ENCODE measurements around the gene ZNF736. TPM values are rescaled to one million over a fixed set of nuclear protein-coding genes. Genes with fewer than 3 reads are reported as not detected.

The ZNF736 gene
- total RNA-seq, 2 donors from 2014 or later: not detected

DNA sequence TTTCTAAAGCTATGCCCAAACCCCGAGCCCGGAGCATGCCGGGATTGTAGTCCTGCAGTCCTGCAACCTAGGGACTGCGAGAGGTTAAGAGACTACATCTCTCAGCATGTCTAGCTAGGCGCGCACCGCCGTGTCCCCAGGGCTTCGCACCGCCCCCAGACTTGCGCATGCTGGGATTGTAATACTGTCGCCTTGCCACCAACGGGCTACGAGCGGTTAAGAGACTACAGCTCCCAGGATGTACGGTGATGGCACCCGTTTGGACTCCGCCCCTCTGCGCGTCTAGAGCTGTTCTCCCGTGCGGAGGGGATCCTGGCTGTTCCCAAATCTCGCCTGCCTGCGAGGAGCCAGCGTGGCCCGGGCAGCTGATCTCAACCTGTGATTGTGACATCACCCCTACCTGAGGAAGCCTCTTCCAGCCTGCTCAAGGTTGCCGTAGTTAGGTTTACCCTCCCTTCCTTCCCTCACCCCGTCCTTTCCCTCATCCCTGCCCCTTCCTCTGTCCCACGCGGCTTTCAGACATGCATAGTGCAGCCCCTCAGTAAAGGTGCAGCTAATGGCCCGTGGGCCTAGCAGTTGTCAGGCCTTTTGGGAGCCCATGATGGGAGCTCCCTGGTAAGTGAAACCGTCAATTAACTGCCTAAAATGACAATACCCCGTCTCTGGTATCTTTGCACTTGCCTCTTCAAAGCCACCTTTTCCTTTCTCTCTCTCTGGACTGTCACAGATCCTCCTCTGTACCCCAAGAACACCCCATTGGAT is 6.3 kb upstream of the ZNF736 start:
- Mint-ChIP-seq H3K4me3 (no peak overlapping the region), H3K4me1 (no peaks in the 10 kb centered on the region), H3K36me3 (ENCODE audit: low read depth) (no peaks in the 10 kb centered on the region), H3K27me3 (ENCODE audit: insufficient read depth) (no peaks in the 10 kb centered on the region), H3K27ac (no peak overlapping the region), H3K9me3 (peaks cover 88% of the 10 kb centered on the region)
- Histone ChIP-seq H3K9ac (ENCODE audit: extremely low read depth, low read length, poor library complexity, severe bottlenecking) (peak overlapping the region; percentile 54), H3K27me3 (ENCODE audit: control insufficient read depth, insufficient read depth, low read length, poor library complexity, severe bottlenecking) (no peaks in the 10 kb centered on the region), H3K9me3 (ENCODE audit: control insufficient read depth, low read length) (peaks cover 14% of the 10 kb centered on the region), H3K4me3 (ENCODE audit: low read length) (peak overlapping the region; percentile 78), H3K27ac (ENCODE audit: low read depth, low read length) (no peak overlapping the region), H3K36me3 (ENCODE audit: control insufficient read depth, insufficient read depth, low read length) (no peaks in the 10 kb centered on the region), H3K4me1 (ENCODE audit: control insufficient read depth, insufficient read depth, low read length) (no peaks in the 10 kb centered on the region)
- no peak for DNase-seq
- TF ChIP-seq, protein P1, sequence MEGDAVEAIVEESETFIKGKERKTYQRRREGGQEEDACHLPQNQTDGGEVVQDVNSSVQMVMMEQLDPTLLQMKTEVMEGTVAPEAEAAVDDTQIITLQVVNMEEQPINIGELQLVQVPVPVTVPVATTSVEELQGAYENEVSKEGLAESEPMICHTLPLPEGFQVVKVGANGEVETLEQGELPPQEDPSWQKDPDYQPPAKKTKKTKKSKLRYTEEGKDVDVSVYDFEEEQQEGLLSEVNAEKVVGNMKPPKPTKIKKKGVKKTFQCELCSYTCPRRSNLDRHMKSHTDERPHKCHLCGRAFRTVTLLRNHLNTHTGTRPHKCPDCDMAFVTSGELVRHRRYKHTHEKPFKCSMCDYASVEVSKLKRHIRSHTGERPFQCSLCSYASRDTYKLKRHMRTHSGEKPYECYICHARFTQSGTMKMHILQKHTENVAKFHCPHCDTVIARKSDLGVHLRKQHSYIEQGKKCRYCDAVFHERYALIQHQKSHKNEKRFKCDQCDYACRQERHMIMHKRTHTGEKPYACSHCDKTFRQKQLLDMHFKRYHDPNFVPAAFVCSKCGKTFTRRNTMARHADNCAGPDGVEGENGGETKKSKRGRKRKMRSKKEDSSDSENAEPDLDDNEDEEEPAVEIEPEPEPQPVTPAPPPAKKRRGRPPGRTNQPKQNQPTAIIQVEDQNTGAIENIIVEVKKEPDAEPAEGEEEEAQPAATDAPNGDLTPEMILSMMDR (conservative IDR thresholded peaks at IDR 0.05): no peak
- WGBS, 2 experiments (ENCODE audit: insufficient coverage in 1 of 2, insufficient read length in 1 of 2): 37 to 52% methylated on average over 26 to 33 of the region's 33 CpGs

DNA sequence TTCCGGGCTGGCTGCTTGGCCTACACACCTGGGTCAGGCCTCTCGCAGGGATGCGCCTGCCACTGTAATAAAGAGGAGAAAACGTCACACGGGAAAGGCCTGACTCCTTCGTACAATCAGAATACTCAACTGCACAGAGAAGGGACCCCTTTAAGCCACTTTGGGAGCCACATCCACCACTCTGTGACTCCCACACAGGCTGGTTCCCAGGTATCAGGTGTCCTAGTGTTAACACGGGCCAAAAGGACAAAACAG is 5.8 kb upstream of the ZNF736 start:
- H3K27me3 Mint-ChIP-seq (ENCODE audit: insufficient read depth): no peaks in the 10 kb centered on the region
- no peaks in the 10 kb centered on the region for H3K36me3 Mint-ChIP-seq (ENCODE audit: low read depth)
- DNase-seq: no peak
- H3K27ac Mint-ChIP-seq: no peak overlapping the region
- Histone ChIP-seq H3K9ac (ENCODE audit: extremely low read depth, low read length, poor library complexity, severe bottlenecking) (peak overlapping the region; percentile 54), H3K36me3 (ENCODE audit: control insufficient read depth, insufficient read depth, low read length) (no peaks in the 10 kb centered on the region), H3K4me3 (ENCODE audit: low read length) (peak overlapping the region; percentile 78), H3K9me3 (ENCODE audit: control insufficient read depth, low read length) (peaks cover 19% of the 10 kb centered on the region), H3K27ac (ENCODE audit: low read depth, low read length) (no peak overlapping the region), H3K4me1 (ENCODE audit: control insufficient read depth, insufficient read depth, low read length) (no peaks in the 10 kb centered on the region), H3K27me3 (ENCODE audit: control insufficient read depth, insufficient read depth, low read length, poor library complexity, severe bottlenecking) (no peaks in the 10 kb centered on the region)
- no peak overlapping the region for H3K4me3 Mint-ChIP-seq
- WGBS, 2 experiments (ENCODE audit: insufficient coverage in 1 of 2, insufficient read length in 1 of 2): 75 to 100% methylated on average over 1 to 7 of the region's 7 CpGs
- TF ChIP-seq, protein P1 (conservative IDR thresholded peaks at IDR 0.05): no peak
- peaks cover 91% of the 10 kb centered on the region for H3K9me3 Mint-ChIP-seq
- H3K4me1 Mint-ChIP-seq: no peaks in the 10 kb centered on the region

DNA sequence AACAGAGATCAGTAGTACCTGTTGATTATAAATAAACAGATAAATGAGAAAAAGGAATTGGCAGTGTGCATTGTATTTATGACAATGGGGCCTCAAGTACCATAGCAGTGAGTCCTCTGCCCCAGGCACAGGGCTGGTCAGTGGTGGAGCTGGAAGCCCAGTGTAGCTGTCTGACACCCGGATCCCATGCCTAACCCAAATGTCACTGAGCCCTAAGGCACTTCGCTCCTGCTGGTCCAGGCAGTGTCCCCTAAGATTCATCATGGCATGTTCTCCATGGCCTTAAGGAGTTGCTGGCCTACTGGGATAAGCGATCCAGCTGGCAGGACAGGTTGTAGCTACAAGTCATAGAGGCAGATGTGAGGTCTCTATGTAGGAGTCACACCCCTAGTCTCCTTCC is 3.3 kb upstream of the ZNF736 start:
- Mint-ChIP-seq H3K9me3 (peaks cover 93% of the 10 kb centered on the region), H3K4me3 (no peak overlapping the region), H3K27ac (no peak overlapping the region), H3K27me3 (ENCODE audit: insufficient read depth) (no peaks in the 10 kb centered on the region), H3K4me1 (no peaks in the 10 kb centered on the region), H3K36me3 (ENCODE audit: low read depth) (no peaks in the 10 kb centered on the region)
- 70 to 75% methylated on average over 2 to 3 of the region's 3 CpGs for WGBS, 2 experiments (ENCODE audit: insufficient coverage in 1 of 2, insufficient read length in 1 of 2)
- Histone ChIP-seq H3K9ac (ENCODE audit: extremely low read depth, low read length, poor library complexity, severe bottlenecking) (no peak overlapping the region), H3K9me3 (ENCODE audit: control insufficient read depth, low read length) (peaks cover 27% of the 10 kb centered on the region), H3K4me1 (ENCODE audit: control insufficient read depth, insufficient read depth, low read length) (no peaks in the 10 kb centered on the region), H3K27ac (ENCODE audit: low read depth, low read length) (no peak overlapping the region), H3K4me3 (ENCODE audit: low read length) (no peak overlapping the region), H3K27me3 (ENCODE audit: control insufficient read depth, insufficient read depth, low read length, poor library complexity, severe bottlenecking) (no peaks in the 10 kb centered on the region), H3K36me3 (ENCODE audit: control insufficient read depth, insufficient read depth, low read length) (no peaks in the 10 kb centered on the region)
- TF ChIP-seq, protein P1 (conservative IDR thresholded peaks at IDR 0.05): no peak
- no peak for DNase-seq

Data from endodermal cell (in vitro differentiated cells).